BE2C (cell line): ENCODE measurements around the gene SMIM13.

Experiments used
- DNase-seq: peaks from one replicate; pipeline ENCODE4 v3.0.0-alpha.2; 2020
- H3K27me3 ChIP-seq: fragments of 250-450 bp; sonication (Bioruptor Pico); 2 replicates; pipeline ENCODE4 v1.5.1; 2020; ENCODE audit warnings: mild to moderate bottlenecking
- H3K36me3 ChIP-seq: fragments of 250-450 bp; sonication (Bioruptor Pico); 2 replicates; pipeline ENCODE4 v1.5.1; 2020; ENCODE audit warnings: mild to moderate bottlenecking
- H3K4me1 ChIP-seq: fragments of 250-450 bp; sonication (Bioruptor Pico); 2 replicates; pipeline ENCODE4 v1.5.1; 2020
- H3K4me3 ChIP-seq: 2 replicates; pipeline ENCODE4 v1.5.1; 2011; ENCODE audit warnings: low read depth, low read length
- H3K9me3 ChIP-seq: fragments of 250-450 bp; sonication (Bioruptor Pico); 2 replicates; pipeline ENCODE4 v1.5.1; 2020
- TF ChIP-seq, protein P1 (sequence below): IDR thresholded peaks from 2 replicates; pipeline ENCODE4 v1.5.1; 2012; ENCODE audit warnings: mild to moderate bottlenecking, low read depth, low read length

Gene SMIM13

DNA sequence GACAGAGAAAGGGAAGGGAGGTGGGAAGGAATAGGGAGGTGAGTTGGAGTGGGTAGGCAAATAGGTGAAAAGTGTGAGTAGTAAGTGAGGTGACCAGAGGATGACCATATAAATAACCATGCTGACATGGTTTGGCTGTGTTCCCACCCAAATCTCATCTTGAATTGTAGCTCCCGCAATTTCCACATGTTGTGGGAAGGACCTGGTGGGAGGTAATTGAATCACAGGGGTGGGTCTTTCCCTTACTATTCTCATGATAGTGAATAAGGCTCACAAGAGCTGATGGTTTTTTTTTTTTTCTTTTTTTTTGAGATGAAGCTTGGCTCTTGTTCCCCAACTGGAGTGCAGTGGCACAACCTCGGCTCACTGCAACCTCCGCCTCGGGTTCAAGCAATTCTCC, 21.5 kb upstream of the SMIM13 start:
- H3K36me3 ChIP-seq, result no peaks in the 10 kb centered on the region
- no peak for DNase-seq
- H3K4me3 ChIP-seq, result no peak overlapping the region

DNA sequence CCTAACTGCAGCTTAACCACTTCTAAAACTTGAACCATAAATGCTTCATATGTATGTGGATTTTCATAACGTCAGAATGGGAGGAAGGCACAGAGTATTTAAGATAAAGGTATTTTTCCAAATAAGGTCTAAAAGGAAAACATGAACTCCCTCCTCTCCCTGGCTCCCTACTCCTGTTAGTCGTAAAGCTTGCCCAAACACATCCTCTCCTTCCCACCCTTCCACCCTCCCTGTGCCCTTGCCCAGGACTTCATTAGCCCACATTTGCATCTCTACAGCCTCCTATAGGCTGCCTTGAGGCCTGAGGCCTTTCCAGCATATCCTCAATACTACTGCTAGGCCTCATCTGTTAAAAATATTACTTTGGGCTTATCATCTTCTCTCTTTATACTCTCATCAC, 17.1 kb upstream of the SMIM13 start:
- Histone ChIP-seq H3K4me1 (no peaks in the 10 kb centered on the region), H3K36me3 (no peaks in the 10 kb centered on the region), H3K27me3 (no peaks in the 10 kb centered on the region), H3K4me3 (no peak overlapping the region), H3K9me3 (no peaks in the 10 kb centered on the region)
- DNase-seq, result no peak
- TF ChIP-seq, protein P1, sequence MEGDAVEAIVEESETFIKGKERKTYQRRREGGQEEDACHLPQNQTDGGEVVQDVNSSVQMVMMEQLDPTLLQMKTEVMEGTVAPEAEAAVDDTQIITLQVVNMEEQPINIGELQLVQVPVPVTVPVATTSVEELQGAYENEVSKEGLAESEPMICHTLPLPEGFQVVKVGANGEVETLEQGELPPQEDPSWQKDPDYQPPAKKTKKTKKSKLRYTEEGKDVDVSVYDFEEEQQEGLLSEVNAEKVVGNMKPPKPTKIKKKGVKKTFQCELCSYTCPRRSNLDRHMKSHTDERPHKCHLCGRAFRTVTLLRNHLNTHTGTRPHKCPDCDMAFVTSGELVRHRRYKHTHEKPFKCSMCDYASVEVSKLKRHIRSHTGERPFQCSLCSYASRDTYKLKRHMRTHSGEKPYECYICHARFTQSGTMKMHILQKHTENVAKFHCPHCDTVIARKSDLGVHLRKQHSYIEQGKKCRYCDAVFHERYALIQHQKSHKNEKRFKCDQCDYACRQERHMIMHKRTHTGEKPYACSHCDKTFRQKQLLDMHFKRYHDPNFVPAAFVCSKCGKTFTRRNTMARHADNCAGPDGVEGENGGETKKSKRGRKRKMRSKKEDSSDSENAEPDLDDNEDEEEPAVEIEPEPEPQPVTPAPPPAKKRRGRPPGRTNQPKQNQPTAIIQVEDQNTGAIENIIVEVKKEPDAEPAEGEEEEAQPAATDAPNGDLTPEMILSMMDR, result no peak

More for the DNA sequence above, 21.5 kb upstream of the SMIM13 start:
- TF ChIP-seq, protein P1, result no peak
- Histone ChIP-seq H3K27me3 (no peaks in the 10 kb centered on the region), H3K4me1 (no peaks in the 10 kb centered on the region; the same call in 1 of the 2 replicates), H3K9me3 (no peaks in the 10 kb centered on the region)

DNA sequence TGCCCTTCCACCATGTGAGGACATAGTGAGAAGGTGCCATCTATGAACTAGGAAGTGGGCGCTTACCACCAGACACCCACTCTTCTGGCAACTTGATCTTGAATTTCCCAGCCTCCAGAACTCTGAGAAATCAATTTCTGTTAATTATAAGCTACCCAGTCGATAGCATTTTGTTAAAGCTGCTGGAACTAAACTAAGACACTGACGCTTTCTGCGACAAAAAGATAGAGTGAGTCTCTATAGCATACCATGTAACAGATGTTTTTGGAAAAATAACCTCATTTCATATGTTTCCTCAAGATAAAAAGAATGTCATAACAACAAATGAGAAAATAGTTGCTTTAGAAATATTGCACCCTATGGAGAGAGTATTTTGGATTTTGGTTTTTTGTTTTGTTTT, 15.4 kb upstream of the SMIM13 start:
- H3K36me3 ChIP-seq, result no peaks in the 10 kb centered on the region
- DNase-seq, result no peak
- H3K4me1 ChIP-seq, result no peaks in the 10 kb centered on the region
- no peaks in the 10 kb centered on the region for H3K9me3 ChIP-seq
- TF ChIP-seq, protein P1, result no peak
- H3K4me3 ChIP-seq, result no peak overlapping the region
- no peaks in the 10 kb centered on the region for H3K27me3 ChIP-seq

DNA sequence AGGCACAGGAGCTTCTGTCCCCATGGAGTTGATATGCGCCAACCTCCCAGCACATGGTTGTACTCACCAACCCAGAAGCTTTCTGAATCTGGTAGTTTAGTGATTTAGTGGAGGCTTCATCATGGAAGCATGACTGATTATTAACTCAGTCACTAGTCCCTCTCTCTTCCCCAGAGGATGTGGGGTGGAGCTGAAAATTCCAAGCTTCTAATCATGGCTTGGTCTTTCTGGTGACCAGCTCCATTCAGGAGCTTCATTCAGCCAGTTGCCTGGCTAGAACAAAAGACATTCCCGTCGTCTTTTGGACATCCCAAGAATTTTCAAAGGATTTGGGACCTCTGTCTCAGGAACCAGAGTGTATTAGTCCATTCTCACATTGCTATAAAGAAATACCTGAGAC, 13.3 kb upstream of the SMIM13 start:
- H3K4me1 ChIP-seq, result no peaks in the 10 kb centered on the region
- no peaks in the 10 kb centered on the region for H3K36me3 ChIP-seq
- H3K27me3 ChIP-seq, result no peaks in the 10 kb centered on the region
- no peak for DNase-seq
- H3K4me3 ChIP-seq, result no peak overlapping the region
- TF ChIP-seq, protein P1, result no peak
- H3K9me3 ChIP-seq, result no peaks in the 10 kb centered on the region

DNA sequence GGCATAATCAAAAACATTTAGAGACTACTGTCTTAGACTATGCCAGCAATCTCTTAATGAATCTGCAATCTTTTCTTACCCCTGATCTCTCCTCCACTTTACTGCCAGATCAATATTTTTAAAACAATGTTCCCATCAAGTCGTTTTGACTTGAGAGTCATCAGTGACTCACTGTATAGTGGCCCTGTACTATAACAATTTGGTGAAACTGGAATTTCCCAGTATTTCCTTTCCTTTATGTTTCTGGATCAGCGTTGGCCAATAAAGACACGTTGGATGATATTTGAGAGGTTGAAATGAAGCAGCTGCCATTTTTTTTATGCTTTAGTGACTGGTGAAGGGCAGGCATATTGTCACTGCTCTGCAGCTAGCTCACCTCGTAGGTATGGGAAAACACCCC, 10.1 kb upstream of the SMIM13 start:
- Histone ChIP-seq H3K9me3 (no peaks in the 10 kb centered on the region), H3K27me3 (no peaks in the 10 kb centered on the region), H3K4me1 (no peaks in the 10 kb centered on the region), H3K4me3 (no peak overlapping the region), H3K36me3 (no peaks in the 10 kb centered on the region)
- DNase-seq, result no peak
- TF ChIP-seq, protein P1, result no peak

DNA sequence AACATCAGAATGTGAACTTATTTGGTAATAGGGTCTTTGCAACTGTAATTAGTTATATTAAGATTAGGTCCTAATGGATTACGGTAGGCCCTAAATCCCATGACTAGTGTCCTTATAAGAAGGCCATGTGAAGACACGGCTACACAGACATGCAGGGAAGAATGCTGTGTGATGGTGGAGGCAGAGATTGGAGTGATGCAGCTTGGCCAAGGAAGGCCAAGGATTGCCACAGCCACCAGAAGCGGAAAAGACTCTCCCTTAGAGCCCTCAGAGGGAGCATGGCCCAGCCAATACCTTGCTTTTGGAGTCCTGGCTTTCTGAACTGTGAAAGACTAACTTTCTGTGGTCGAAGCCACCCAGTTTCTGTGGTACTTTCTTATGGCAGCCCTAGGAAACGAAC, 9.7 kb upstream of the SMIM13 start:
- TF ChIP-seq, protein P1, result no peak
- no peak for DNase-seq

More for the DNA sequence above, 9.7 kb upstream of the SMIM13 start:
- Histone ChIP-seq H3K9me3 (no peaks in the 10 kb centered on the region), H3K4me3 (no peak overlapping the region), H3K4me1 (no peaks in the 10 kb centered on the region), H3K36me3 (no peaks in the 10 kb centered on the region), H3K27me3 (no peaks in the 10 kb centered on the region)
